HG02938 (cell line): ENCODE measurements around the gene ABLIM1.

Experiments used
- ATAC-seq: cut with Tn5 transposase; IDR thresholded peaks from one replicate; pipeline ENCODE4 v1.9.1; 2021; ENCODE audit warnings: mild to moderate bottlenecking, moderate library complexity; ENCODE audit not compliant: unreplicated experiment

The ABLIM1 gene

DNA sequence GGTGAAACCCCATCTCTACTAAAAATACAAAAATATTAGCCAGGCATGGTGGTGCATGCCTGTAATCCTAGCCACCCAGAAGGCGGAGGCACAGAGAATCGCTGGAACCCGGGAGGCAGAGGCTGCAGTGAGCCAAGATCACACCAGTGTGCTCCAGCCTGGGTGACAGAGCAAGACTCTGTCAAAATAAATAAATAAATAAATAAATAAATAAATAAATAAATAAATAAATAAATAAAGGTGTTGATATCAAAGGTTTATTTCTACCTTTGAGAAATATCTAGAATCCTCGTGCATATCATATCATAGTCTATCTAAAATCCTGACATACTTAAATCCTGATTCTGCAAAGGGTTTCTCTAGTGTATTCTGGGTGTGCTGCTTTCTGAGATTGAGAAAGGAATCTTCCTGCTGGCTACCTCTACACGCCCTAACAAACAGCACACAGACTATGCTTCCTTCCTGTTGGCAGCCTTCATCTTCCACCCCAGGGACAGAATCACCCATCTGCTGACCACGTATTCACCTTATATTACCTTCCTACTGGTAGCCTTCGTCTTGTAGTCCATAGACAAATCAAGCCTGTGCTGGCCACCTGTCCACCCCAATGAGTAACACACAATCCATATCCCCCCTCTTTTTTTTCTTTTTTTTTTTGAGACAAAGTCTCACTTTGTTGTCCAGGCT is 8.7 kb downstream of the ABLIM1 start:
- no peak for ATAC-seq

DNA sequence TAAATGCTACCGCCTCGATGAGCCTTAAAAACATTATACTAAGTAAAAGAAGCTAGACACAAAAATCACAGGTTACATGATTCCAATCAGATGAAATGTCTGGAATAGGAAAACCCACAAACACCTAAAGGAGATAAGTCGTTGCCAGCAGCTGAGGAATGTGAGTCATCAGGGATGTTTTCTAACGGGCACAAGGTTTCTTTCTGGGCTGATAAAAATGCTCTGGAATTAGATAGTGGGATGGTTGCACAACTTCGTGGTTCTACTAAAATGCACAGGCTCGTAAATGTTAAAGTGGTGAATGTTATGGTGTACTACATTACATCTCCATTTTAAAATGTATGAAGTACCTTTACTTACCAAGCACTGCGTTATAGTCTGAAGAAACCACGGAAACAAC is 9.7 kb downstream of the ABLIM1 start:
- ATAC-seq: no peak

DNA sequence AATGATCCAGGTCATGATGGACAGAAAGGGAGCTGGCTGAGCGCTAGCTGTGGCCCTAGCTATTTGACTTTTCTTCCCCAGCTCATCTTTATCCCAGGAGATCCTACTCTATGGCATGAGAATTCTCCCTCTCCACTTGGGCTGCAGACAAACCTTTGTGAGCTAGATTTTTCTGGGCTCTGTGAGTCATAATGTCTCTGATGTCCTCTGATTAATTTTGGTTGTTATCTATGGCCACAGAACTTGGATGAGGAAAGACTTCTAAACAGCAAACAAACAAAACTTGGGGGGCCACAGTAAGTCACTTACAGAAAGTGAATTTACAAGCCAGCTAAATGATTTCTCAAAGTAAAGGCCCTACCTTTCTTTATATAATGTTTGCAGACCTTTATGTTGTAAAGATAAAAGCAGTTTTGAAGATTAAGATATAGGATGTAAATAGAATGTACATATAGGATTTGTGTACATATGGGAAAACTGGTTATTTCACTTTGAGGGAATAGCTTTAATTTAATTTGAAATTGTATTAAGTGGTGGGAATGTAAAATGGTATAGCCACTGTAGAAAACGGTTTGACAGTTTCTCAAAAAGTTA is 10.4 kb downstream of the ABLIM1 start:
- ATAC-seq: no peak

DNA sequence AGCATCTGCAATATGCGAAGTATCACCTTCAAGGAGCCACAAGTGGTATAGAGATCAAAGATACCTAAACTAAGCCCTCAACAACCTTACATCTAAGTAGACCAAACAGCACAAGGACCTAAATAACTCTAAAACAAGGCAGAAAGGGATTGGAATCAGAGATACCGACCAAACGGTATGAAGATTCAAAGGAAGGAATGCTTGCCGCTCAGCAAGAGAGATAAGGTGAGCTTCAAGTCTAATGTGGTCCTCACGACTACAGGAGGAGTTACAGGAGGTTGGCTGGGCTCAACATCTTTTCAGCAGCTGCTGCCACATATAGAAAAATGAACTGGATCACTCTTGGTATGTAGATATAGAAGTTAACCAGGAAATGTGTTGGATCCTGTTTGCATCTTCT is 11.6 kb downstream of the ABLIM1 start:
- no peak for ATAC-seq

DNA sequence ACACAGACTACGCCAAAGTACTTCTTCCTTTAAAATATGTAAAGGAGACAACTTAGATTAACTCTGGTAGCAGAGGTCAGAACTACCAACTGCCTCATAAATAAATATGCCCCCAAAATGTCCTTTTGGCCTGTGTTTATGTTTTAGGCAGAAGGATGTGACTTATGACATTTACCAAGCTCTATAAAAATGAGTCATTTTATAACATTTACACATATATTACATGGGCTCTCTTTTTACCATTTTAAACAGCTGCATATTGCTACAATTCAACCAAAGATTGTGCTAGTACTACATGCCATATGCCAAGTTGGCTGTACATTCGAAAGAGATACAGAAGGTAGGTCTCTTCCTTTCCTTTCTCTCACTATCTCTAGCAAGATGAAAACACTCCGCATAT is 12.4 kb downstream of the ABLIM1 start:
- no peak for ATAC-seq

DNA sequence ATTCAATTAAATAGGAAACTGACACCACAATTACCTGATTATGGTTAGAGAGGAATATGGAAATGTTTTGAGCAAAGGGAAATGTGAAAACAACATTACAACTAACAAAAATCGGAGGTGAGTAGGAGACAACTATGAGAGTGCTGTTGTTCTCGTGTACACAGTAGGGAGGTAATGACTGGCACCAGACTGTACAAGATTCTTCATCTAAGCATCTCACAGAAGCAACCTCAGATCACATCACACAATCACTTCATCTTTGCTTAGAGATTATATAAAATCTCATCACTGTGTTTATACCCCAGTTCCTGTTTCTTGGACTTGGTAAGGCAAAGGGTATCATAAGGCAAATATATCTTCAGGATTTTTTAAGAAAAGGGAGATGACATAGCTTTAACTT is 14.9 kb downstream of the ABLIM1 start:
- no peak for ATAC-seq

DNA sequence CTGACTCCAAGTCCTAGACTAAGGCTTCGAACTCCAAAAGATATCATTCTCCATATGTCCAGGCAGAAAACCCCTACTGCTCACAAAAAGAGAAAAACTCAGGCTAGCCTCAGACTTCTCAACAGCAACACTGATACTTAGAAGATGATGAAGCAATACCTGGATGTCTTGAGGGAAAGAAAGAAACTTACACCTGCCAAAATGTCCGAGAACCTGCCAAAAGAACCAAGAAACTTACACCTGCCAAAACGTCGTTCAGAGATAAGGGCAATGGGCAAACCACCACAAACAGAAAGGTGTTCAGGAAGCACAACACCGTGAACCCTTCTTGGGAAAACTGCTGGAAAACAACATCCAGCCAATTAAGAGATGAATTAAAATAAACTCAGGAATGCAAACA is 15.3 kb downstream of the ABLIM1 start:
- no peak for ATAC-seq

DNA sequence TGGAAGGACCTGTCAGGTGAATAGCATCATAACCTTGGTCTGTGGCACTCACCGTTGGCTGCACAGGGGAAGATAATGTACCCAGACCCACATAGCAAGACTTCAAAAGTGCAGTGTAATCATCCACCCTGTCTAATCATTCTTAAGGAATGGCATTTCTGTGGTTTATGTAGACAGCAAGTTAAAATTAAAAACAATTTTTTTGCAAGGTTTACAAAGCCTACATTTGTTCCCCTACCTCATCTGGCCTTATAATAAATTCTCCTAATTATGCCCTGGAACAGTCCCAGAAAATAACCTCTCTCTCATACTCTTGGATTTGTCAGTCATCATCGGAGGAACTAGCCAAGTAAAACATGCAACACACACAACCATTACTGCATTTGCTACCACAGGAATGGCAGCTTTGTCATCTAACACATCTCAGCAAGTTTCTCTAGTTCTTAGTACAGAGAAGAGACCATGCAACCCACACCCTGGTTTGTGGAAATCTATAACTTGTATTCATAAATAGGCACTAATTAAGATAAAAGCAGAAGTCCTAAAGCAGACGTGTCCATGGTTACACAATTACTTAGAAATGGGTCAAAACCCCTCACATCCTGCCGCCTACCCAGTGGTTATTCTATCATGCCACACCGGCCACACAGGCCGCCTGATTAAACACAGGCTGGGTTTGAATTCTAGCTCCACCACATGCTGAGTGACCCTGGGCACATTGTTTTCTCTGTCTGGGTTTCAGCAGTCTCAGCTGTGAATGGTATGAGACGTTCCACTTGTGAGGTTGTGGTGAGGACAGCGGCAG is 19.1 kb downstream of the ABLIM1 start:
- peak; percentile 71 for ATAC-seq

DNA sequence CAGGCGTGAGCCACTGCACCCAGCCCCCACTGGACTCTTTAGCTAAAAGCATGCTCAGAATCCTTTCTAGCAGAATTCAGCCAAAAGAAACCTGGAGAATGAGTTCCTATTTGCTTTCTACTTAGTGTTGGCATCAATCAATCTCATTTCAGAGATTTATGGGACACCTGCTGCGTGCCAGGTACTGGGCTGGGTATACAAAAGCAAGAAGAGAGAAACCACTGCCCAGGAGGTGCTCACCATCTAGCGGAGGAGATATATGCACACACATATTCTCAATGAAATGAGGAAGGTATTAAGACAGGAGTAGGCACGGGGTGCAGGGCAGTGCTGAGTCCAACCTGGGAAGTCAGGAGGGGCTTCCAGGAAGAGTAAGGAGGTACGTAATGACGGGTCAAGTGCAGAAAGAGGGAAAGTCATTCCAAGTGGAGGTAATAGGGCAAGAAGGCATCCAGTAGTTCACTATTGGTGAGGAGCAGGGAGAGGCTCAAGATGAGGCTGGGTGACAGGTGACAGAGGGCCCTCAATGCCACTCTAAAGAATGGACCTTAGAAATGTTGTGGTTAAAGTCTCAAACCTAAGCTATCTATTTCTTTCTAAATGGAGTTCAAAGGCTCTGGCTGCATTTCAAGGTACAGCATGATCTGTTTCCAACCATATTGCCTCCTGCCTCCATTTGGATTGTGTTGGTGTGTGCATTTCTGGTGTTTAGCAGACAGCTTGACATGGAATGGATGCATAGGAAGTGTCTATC is 22.1 kb downstream of the ABLIM1 start:
- ATAC-seq: no peak

DNA sequence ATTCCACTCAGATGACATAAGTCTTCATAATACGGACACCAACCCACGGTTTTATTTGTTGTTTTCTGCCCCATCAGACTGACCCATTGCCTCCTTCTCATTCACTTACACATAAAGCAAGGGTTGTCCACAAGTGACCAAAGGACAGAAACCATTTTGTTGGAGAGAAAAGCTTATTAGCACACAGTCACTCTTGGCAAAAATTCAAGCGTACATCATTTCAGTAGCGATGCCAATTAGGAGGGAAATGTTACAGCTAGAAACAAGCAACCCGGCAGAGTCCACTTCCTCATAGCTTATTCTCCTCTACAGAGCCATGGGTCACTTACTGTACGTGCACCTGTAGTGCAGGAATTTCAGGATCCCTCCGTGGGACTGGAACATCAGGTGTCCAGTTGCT is 23.0 kb downstream of the ABLIM1 start:
- ATAC-seq: no peak

DNA sequence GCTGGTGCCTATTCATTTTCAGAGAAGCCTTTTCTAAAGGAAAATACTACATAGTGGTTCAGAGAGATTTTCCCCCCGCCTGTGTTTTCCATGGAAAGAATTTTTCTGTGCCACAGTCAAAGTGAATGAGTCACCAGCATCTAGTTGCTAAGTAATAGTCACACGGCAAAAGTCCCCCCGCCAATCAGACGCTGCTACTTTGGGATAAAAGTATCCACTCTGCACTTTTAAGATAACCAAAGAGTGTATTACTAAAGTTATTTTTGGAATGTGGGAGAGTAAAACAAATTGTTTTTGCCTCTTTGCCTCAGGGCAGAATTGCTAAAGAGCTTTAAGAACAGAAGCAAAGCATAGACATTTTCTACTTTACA is 23.5 kb downstream of the ABLIM1 start:
- no peak for ATAC-seq

DNA sequence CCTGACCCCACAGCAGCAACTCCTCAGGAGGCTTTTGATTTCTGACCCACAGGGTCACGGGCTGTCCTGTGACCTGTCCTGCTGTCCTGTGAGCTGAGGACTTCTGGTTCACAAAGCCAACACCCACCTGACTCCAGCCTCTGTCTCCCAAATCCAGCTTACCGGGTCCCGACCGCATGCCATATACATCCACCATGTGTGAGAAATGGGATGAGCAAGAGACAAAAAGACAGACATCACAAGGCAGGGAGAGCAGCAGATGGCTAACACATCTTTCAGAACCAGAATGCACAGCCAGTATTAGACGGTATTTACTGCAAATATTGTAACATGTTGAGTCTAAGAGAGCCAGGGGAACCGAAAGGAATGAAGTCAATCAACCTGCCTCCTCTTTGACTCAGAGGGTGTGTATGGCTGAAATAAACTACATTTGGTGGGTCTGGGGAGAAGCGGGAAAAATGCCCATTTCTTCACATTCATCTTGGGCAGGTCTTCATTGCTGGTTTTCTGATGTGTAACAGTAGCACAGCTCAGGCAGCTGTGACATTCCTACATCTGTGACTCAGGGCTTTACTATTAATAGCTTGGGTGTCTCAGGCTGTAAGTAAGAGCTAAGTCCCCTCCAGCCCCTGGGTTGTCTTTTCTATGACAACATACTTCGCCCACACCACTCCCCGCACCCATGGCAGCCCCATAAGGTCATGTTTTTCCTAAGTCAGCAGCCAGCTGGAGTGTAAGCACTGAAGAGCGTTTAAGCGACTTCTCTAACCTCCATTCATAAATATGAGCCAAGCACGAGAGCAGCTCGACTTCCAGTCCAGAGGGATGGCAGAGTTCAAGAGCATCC is 25.0 kb downstream of the ABLIM1 start:
- ATAC-seq: no peak

DNA sequence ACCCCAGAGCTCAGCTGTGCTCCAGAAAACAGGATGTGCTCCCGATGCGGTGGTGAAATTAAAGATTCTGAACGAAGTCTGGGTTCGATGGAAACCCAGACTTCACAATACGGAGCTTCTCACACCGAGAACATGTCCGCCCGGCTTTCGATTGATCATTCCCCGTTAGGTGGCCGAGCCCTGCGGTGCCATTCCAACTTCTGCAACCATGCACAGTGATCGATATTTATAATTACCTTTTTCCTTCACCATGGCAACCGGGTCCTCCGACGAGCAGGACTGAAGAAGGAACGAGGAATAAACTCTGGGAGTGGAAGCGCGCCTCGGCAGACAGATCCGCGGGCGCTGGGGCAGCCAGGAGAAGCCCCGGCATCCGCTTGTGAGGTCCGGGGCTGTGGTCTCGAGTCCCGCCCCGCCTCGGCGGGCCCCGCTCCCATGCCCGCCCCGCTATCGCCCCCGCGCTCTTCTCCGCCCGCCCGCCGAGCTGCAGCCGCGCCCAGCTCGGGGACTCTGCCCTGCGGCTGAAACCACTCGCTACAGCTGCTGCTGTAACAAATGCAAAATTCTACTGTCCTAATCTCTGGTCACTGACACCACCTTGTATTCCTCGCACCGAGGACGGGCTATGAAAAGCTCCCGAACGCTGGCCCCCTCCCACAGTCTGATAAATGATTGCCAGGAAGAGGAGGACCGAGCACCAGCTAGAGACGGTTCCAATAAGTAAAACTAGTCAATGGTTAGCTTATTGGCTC is 26.2 kb downstream of the ABLIM1 start:
- ATAC-seq: peak; percentile 53

DNA sequence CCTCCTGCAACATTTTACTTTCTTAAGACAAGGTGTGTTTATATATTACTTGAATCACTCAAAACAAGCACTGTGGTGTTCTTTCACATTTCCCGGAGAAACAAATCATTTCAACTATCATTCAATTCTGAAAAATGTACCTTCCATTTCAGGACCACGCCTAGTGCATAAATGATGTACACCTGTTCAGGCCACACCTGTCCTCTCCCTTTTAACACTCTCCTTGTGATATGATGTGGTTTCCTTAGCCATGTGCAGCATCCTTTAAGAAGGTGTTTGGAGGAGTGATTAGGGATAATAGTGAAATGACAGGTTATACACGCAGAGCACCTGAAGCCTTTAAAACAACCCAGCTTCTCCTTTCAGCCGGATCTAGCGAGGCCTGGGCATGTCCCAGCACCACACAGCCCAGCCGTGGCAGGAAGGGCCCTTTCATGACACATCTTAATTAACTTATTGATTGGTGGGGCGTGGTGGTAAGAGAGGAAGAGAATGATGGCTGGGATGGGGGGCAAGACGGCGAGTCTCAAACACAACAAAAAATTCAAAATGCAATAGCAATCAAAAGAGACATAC is 26.9 kb downstream of the ABLIM1 start:
- no peak for ATAC-seq

DNA sequence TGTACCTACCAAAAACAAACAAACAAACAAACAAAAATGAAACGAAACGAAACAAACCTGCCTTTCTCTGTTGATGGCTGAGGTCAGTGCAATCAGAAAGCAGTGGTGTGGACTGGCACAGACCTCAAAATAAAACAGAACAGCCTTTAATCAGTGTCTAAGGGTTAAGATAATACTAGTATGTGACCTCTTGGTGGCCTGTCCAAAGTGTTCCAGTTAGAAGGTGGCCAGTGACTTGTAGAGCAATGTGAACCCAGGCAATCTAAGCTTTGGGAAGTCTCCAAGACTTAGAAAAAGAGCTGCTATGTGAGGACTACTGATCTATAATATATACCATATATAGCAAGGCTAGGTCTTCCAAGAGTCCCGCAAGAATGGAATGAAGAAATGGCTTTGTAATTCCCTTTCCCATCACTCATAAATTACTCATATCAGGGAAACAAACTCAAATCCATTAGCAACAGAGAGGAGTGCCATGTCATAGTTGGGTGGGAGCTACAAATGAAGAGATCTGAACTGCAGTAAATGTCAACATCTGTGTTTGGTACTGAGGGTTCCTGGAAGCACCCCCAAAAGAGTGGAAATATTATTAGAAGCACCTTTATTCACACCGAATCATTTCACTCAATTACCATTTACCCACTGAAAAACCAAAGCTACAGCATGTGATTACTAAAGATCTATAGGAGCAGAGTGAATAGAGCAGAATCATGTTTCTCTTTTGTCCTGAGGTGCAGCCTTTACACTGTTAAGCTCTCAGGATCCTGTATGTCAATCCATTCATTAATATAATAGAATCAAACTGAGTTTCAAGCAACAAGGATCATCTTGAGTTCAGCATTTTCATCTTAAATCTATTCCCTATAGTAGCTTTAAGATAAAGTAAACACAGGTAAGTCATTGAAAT is 28.0 kb downstream of the ABLIM1 start:
- ATAC-seq: no peak

DNA sequence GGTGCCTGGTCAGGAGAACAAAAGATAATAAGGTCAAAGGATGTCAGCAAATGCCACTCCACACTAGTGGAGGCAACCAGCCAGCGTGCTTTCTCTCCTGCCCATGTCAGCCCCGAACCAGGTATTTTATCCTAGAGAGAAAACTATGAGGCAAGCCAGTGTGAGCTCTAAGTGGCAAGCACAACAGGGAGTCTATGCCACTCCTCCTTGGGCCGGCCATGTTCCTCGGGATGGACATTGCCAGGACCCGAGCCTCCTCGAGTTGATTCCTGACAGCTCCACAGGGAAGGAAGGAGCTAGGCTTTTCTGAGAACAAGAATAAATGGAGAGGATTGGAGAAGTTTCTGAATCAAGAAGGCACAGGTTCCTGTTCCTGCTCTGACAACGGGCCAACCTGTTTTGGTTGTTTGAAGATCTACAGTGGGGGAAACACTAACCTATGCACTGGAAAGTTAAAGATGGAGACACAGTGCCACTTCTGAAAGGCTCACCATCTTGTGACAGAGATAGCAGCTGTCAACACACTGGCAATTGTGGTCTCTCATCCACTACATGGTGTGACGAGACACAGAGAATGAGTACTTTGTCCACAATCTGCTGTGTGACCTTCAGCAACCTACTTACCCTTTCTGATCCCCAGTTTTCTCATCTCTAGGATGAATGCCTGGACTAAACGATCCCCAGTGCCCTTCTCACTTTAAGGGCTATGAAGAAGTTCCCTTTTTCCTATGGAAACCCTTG is 28.8 kb downstream of the ABLIM1 start:
- no peak for ATAC-seq

DNA sequence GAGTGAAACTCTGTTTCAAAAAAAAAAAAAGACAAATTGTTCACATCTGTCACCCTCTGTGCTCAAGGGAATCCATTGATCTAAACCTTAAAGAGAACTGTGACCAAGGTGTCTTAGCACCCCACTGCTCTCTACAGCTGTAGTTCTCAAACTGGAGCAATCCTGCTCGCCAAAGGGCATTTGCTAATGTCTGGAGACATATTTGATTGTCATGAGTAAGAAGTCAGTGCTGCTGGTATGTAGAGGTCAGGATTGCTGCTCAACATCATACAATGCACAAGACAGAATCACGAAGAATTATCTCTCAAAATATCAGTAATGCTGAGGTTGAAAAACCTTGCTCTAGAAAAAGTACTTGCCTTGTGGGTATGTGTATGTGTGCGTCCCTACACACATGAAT is 30.0 kb downstream of the ABLIM1 start:
- ATAC-seq: no peak

DNA sequence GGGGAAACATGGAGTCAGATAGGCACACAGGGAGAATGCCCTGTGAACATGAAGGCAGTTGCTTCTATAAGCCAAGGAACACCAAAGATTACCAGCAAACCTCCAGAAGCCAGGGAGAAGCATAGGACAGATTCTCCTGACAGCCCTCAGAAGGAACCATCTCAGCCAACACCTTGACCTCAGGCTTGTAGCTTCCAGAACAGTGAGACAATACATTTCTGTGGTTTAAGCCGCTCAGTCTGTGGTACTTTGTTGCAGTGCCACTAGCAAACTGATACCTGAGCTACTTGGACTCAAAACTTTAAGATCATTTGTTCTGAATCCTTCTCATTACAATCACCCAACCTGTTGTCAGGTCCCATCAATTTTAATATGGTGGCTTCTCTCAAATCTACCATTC is 31.2 kb downstream of the ABLIM1 start:
- no peak for ATAC-seq
